ENCODE data around the gene CYP2E1. TPM values are rescaled to one million over a fixed set of nuclear protein-coding genes. Genes with fewer than 3 reads are reported as not detected.
"Not testable (repeated sequence)": the region's sequence is repeated elsewhere in the genome, so short reads cannot be mapped to it uniquely, and the experiment has no call there.

The CYP2E1 gene
- total RNA-seq, 1 donor from 2014 or later: 3.1 TPM

DNA sequence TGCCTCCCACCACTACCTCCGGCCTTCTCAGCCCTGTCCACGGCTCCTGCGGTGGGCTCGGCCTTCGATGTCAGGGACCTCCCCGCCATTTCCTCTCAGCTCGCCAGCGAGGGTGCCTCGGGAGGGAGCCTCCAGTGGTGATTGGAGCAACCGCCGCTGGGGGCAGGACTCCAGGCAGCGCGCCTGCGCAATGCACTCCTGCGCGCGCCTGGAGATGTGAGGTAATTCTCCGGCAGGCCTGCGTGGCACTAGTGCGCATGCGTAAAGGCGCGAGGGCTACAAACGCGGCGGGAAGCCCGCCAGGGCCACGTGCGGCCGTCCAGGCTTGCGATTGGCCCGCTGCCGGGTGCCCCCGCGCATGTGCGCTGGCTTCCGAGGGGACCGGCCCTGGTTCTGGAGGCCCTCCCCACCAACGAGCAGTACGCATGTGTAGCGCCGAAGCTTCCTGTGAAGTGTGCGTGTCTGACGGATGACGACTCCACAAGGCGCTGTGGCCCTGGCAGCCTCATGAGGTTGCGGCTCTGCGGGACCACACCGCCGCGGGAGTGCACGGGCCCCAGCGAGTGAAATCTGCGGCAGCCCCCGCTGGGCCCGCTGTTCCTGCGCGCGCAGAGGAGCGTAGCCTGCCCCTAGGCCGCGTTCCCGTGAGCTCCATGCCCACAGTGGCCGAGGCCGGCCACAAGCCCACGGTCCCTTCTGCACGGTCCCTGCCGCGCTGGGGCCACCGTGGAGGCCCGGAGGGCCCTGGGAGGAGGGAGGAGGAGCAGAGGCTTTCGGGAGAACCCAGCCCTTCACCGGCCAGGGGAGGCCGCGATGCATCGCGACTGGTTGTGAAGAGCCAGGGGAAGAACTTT is 38.5 kb downstream of the CYP2E1 start, which contains the start of gene SYCE1:
Gene SYCE1, minus strand, starts transcription at position 143 of the 854 bp plus-strand sequence. Its CDS starts 54 bp downstream, at position 89.
- H3K27me3 ChIP-seq (ENCODE audit: control insufficient read depth, insufficient read depth, low read length): peaks cover 2% of the 10 kb centered on the region
- TF ChIP-seq, protein P1, sequence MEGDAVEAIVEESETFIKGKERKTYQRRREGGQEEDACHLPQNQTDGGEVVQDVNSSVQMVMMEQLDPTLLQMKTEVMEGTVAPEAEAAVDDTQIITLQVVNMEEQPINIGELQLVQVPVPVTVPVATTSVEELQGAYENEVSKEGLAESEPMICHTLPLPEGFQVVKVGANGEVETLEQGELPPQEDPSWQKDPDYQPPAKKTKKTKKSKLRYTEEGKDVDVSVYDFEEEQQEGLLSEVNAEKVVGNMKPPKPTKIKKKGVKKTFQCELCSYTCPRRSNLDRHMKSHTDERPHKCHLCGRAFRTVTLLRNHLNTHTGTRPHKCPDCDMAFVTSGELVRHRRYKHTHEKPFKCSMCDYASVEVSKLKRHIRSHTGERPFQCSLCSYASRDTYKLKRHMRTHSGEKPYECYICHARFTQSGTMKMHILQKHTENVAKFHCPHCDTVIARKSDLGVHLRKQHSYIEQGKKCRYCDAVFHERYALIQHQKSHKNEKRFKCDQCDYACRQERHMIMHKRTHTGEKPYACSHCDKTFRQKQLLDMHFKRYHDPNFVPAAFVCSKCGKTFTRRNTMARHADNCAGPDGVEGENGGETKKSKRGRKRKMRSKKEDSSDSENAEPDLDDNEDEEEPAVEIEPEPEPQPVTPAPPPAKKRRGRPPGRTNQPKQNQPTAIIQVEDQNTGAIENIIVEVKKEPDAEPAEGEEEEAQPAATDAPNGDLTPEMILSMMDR (IDR thresholded peaks at IDR 0.05; ENCODE audit: insufficient read depth, low read length, poor library complexity, severe bottlenecking): no peak
- no peaks in the 10 kb centered on the region for H3K36me3 ChIP-seq (ENCODE audit: control insufficient read depth, insufficient read depth, low read length)
- DNase-seq (ENCODE audit: low read depth): no peak
- H3K4me3 ChIP-seq (ENCODE audit: low read depth, low read length): no peak within 1 kb of the TSS

DNA sequence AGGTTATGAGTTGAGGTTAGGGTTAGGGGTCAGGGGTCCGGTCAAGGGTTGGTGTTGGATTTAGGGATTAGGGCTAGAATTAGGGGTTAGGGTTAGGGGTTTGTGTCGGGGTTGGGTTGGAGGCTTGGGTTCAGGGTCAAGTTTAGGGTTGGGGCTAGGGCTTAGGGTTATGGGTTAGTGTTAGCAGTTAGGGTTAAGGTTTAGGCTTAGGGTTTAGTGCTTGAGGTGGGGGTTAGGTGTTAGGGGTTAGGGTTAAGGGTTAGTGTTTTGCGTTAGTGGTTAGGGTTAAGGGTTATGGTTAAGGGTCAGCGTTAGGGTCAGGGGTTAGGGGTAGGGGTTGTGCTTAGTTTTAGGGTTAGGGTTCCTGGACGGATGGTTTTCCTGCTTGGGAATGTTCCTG is 40.0 kb downstream of the CYP2E1 start:
- no peak for DNase-seq (ENCODE audit: low read depth)
- TF ChIP-seq, protein P1 (IDR thresholded peaks at IDR 0.05; ENCODE audit: insufficient read depth, low read length, poor library complexity, severe bottlenecking): no peak
- no peaks in the 10 kb centered on the region for H3K36me3 ChIP-seq (ENCODE audit: control insufficient read depth, insufficient read depth, low read length)
- no peak overlapping the region for H3K4me3 ChIP-seq (ENCODE audit: low read depth, low read length)
- H3K27me3 ChIP-seq (ENCODE audit: control insufficient read depth, insufficient read depth, low read length): peaks cover 2% of the 10 kb centered on the region

DNA sequence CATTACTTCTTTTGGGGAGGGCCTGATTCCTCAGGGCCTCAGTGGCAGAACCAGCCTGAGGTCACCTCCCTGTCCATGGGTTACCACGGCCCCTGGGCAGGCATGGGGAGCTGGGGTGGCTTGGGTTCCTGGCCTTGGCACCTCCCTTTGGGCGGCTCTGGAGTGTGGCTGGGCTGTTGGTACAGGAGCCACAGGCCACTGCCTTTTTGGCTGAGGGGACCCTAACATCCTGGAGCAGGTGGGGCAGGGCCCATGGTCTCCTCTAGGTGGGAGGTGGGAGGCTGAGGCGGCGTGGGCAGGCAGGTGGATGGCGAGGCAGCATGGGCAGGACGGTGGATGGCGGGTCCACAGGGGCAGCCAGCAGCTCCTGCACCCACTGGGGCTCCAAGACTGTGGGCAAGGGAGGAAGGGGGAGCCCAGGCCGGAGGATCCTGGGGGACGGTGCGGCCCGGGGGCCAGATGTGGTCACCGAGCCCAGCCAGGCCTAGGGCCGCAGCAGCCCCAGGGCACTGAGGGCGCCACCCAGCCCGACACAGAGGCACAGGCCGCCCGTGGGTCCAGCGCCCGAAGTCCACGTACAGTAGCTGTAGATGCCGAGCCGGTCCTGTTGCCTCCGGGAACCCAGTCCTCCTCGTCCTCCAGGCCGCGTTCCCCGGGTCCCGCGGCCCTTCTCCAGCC is 40.6 kb downstream of the CYP2E1 start:
- H3K4me3 ChIP-seq (ENCODE audit: low read depth, low read length): no peak overlapping the region
- DNase-seq (ENCODE audit: low read depth): no peak
- H3K27me3 ChIP-seq (ENCODE audit: control insufficient read depth, insufficient read depth, low read length): peaks cover 2% of the 10 kb centered on the region
- TF ChIP-seq, protein P1 (IDR thresholded peaks at IDR 0.05; ENCODE audit: insufficient read depth, low read length, poor library complexity, severe bottlenecking): no peak
- no peaks in the 10 kb centered on the region for H3K36me3 ChIP-seq (ENCODE audit: control insufficient read depth, insufficient read depth, low read length)

DNA sequence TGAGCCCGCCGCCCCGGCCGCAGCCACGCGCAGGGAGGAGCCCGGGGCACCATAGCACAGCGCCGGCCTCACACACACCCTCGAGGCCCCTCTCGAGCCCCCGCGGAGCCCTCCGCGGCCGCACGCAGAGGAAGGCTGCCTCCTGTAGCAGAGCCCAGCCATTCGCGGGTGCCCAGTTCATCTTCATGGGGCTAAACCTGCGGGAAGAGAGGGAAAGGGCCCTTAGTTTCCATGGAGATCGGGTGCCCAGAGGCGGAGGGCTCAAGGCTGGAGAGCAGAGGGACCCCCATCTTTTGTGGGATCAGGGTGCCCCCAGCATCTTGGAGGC is 41.1 kb downstream of the CYP2E1 start:
- DNase-seq (ENCODE audit: low read depth): no peak
- Histone ChIP-seq H3K36me3 (ENCODE audit: control insufficient read depth, insufficient read depth, low read length) (no peaks in the 10 kb centered on the region), H3K27me3 (ENCODE audit: control insufficient read depth, insufficient read depth, low read length) (peaks cover 2% of the 10 kb centered on the region), H3K4me3 (ENCODE audit: low read depth, low read length) (no peak overlapping the region)
- TF ChIP-seq, protein P1 (IDR thresholded peaks at IDR 0.05; ENCODE audit: insufficient read depth, low read length, poor library complexity, severe bottlenecking): no peak

DNA sequence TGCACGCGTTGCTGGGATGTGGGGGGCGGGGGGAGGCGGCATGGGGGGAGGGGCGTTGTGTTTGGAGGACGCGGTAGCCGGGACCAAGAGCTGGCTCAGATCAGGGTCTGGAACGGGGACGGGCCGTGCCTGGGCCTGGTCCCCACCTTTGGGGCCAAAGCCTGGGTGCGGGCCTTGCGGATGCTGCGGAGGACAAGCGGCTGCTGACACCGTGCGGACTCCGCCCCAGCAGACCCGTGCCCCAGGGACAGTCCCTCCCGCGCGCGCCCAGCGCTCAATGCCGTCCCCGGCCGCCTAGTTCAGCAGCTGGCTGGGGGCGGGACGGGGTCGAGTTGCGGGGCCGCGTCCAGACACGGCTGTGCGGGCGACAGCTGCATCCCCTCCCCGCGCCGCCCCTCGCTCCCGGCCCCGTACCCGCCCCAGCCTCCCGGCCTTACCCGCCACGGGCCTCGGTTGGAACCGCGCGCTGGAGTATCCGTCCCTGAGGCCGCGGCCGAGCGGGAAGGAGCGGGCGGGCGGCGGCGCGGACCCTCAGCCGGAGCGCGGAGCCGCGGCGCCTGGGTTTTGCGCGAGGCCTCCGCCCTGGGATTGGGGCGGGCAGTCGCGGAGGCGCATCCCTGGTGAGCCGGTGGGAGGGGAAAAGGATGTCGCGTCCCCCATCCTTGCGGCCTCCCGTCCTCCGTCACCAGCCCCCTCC is 41.8 kb downstream of the CYP2E1 start:
- not testable (repeated sequence) for H3K4me3 ChIP-seq (ENCODE audit: low read depth, low read length); DNase-seq (ENCODE audit: low read depth); H3K27me3 ChIP-seq (ENCODE audit: control insufficient read depth, insufficient read depth, low read length); H3K36me3 ChIP-seq (ENCODE audit: control insufficient read depth, insufficient read depth, low read length)

DNA sequence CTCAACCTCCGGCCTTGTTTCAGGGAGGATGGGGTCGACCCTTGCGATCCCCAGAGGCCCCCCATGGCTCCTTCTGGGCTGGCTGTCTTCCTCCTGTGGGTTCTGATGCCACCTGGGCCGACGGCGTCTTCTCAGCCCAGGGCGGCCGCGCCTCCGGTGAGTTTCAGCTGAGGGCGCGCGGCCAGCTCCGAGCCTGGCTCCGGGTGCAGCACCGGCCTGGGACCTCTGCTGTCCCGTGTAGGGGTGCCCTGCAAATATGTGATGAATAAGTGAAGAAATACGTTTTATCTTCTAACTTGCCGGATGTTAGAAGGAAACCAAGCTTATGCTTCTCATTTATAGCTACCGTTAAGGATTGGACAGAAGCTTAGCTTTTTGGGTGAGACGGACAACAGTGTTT is 42.6 kb downstream of the CYP2E1 start:
- H3K27me3 ChIP-seq (ENCODE audit: control insufficient read depth, insufficient read depth, low read length); H3K4me3 ChIP-seq (ENCODE audit: low read depth, low read length); H3K36me3 ChIP-seq (ENCODE audit: control insufficient read depth, insufficient read depth, low read length); DNase-seq (ENCODE audit: low read depth): not testable (repeated sequence)

DNA sequence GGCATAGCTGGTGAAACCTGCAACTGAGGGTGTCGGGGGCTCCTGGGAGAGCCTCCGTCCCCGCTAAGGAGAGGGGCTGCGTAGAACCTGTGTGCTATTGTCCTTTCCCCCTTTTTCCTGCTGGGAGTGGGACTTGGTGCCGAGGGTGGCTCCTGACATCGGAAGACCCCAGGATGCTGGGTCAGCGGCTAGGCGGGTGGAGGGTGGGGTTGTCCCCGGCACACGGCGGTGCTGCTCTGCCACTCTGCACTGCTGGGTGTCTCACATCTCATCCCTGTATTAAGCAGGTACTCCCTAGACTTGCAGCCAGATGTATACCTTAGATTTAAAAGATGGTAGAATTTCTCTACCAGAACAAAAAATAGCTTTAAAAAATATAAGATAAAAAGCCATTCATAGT is 44.9 kb downstream of the CYP2E1 start:
- DNase-seq (ENCODE audit: low read depth); H3K36me3 ChIP-seq (ENCODE audit: control insufficient read depth, insufficient read depth, low read length); H3K27me3 ChIP-seq (ENCODE audit: control insufficient read depth, insufficient read depth, low read length); H3K4me3 ChIP-seq (ENCODE audit: low read depth, low read length): not testable (repeated sequence)

DNA sequence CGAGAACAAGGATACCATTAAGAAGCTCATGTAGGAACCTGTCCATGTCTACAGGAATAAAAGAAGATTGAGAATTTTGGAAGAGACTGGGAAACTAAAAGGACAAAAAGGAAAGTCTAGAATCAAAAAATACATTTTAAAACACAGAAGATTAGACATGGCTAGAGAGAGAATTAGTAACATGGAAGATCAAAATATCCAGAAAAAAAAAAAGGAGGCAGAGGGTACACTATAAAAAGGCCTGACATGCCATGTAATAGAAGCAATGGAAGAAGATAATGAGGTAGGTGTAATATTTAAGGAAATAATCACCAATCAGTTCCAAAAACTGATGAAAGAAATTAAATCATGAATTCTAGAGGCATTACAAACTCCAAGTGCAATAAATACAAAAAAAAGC is 46.3 kb downstream of the CYP2E1 start:
- H3K27me3 ChIP-seq (ENCODE audit: control insufficient read depth, insufficient read depth, low read length); DNase-seq (ENCODE audit: low read depth); H3K4me3 ChIP-seq (ENCODE audit: low read depth, low read length); H3K36me3 ChIP-seq (ENCODE audit: control insufficient read depth, insufficient read depth, low read length): not testable (repeated sequence)

DNA sequence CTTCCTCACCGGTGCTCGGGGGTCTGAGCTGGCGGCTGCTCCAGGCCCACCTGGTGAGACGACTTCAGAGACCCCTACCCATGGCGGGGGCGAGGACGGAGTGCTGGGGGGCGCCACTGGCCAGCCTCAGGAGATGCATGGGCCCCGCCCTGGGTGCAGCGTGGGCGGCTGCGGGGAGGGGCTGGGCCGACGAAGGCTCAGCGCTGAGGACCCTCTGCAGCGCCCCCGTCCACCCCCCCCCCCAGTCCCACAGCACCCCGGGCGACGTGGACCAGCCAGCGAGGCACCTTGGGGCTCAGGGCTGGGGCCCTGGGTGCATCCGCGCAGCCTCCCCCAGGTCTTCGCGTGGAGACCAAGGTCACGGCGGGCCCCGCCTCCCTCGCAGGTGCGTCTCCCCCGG is 49.9 kb downstream of the CYP2E1 start:
- not testable (repeated sequence) for H3K27me3 ChIP-seq (ENCODE audit: control insufficient read depth, insufficient read depth, low read length); H3K36me3 ChIP-seq (ENCODE audit: control insufficient read depth, insufficient read depth, low read length); H3K4me3 ChIP-seq (ENCODE audit: low read depth, low read length); DNase-seq (ENCODE audit: low read depth)
